DMS53 treated with DMSO at 0.1 percent for 48 hours (cell line): Measurements from ENCODE around the gene STING1.
"Not testable (repeated sequence)": the region's sequence is repeated elsewhere in the genome, so short reads cannot be mapped to it uniquely, and the experiment has no call there.

Source experiments
- DNase-seq: peaks from one replicate; lab custom pipeline; 2025; ENCODE audit not compliant: unreplicated experiment; lab: John Stamatoyannopoulos, UW

Gene STING1

DNA sequence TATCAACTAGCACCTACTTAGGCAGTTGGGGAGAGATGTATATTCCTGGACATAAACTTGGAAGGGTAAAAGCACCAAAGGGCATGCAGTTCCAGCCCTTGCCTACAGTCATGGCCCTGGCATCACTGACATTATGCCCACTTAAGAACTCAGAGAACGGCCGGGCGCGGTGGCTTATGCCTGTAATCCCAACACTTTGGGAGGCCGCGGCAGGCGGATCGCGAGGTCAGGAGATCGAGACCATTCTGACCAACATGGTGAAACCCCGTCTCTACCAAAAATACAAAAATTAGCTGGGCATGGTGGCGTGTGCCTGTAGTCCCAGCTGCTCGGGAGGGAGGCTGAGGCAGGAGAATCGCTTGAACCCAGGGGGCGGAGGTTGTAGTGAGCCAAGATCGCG, 42.1 kb downstream of the STING1 start:
- DNase-seq, result not testable (repeated sequence)

DNA sequence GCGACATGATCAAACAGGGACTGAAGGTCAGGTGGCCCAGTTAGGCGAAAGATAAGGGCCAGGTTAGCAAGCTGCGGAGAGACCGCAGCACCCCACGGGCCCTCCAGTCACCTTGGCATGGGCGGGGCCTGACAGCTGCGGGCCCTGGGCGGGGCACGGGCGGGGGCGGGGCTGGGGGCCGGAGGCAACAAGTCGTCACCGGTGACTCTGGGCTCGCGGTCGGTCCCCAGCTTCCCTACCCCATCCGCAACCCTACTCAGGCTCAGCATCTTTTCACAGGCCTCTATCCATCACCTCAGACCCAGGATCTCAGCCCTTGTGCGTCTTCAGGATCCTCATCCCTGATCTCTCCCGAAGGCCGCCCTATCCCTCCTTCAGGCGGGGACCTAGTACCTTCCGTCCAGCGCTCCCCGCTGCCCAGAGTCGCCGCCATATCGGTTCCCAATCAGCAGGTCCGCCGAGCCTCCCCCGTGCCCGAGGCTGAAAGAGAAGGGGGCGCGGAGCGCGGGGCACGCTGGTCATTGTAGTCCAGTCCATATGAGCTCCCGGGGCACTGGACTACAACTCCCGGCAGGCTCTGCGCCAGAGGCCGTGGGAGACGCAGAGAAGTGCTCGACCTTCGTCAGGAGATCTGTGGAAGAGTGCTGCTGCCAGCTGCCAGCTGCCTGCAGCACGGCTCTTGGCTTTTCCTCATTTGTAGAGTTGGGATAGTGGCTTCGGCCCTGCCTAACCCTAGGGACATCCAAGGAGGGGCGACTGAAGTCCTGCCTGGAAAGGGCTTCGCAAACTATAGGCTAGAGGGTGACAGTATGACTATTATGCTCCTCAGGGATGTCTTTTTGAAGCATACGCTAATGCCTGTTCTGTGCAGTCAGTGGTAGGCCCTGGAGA, 43.3 kb downstream of the STING1 start, which contains the start of gene DNAJC18:
TSS of gene DNAJC18 (minus strand) at position 513 of the 891 bp plus-strand sequence. CDS start at position 433, 80 bp downstream.
- peak; percentile 85 for DNase-seq

DNA sequence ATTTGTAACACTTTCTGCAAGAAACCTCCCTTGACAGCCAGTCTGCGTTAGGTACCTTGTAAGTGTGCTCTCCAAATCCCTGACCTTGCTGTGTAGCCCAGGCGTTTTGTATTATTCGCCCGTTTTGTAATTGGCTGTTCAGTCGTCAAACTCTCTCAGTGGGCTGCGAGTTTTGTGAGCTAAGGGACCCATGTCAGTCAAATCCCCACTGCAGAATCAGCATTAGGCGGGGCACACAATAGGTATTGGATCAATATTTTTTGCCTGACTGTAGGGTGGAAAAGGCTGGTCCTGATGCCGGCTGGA, 43.9 kb downstream of the STING1 start:
- DNase-seq, result no peak

DNA sequence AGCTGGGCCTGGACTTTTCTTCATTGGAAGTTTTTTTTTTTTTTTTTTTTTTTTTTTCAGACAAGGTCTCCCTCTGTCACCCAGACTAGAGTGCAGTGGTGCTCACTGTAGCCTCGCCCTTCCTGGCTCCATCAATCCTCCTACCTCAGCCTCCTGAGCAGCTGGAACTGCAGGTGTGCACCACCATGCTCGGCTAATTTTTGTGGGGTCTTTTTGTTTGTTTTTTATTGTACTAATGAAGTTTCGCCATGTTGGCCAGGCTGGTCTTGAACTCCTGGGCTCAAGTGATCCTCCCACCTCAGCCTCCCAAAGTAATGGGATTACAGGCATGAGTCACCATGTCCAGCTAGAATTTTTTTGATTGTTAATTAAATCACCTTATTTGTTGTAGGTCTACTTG, 46.9 kb downstream of the STING1 start:
- no peak for DNase-seq

DNA sequence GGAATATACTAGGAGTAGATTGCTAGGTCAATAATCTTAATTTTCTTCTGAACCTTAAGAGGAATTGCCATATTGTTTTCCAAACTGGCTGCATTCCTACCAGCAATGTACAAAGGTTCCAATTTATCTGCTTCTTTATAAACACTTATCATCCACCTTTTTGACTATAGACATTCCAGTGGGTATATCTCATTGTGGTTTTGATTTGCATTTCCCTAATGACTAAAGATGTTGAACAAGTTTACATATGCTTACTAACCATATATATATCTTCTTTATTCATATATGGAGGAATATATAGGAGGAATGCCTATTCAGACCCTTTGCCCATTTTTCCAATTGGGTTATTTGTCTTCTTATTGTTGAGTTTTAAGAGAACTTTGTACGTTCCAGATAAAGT, 50.9 kb downstream of the STING1 start:
- DNase-seq, result no peak

DNA sequence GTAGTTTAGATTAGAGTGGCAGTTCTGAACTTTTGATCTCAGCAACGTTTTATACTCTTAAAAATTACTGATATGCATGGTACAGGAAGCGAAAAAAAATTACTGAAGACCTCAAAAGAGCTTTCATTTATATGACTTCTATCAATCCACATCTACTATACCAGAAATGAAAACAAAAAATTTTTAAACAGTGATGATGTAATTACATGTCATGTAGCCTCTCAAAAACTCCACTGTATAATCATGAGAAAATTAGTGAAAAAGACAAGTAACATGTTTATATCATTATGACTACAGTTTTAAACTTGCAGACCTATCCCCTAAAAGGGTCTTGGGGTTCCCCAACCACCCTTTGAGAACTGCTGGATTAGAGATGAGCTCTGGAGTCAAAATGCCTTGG, 52.5 kb downstream of the STING1 start:
- no peak for DNase-seq

DNA sequence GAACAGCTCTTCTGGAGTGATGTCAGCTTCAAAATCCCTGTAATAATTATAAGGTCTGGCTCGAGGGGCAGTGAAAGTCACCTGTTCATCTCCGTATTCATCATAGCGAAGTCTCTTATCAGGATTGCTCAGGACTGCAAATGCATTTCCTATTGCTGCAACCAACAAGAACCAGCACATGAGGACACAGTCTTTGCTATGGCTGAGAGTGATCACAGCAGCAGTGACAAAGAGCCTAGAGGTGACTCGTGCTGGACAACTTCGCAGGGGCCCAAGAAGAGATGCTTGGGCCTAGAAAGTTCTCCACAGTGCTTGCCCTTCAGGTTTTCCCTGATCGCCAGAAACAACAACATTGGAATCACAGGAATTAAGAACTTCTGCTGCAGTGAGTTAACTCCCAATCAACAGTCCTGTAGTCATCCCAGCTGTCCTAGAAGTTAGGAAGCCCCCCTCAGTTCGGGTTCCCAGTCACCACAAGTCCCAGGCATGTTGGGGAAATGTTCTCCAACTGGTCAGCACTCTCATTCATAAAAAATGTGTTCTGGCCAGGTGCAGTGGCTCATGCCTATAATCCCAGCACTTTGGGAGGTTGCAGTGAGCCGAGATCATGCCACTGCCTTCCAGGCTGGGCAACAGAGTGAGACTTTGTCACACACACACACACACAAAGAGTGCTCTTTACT, 56.2 kb downstream of the STING1 start:
- DNase-seq, result no peak
